ENCODE results near the gene SLC25A26.
"Not testable (repeated sequence)": the region's sequence is repeated elsewhere in the genome, so short reads cannot be mapped to it uniquely, and the experiment has no call there.

The SLC25A26 gene

DNA sequence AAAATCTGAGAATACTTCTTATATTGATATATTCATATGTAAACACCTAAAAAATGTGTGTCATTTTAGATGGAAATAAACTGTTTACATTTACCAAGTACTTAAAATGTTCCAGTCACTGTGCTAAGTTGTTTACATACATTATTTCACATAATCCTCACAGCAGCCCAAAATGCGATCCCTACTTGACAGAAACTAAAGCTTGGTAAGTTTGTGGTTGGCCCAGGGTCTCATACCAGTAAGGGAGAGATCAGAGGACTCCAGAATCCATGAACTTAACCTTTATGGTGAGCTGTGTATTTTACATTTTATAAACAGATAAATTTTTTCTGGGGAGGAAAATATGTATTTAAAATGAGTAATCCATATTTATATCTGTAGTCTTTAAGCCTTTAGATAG lies 51.2 kb downstream of the SLC25A26 start:
- TF ChIP-seq, protein P1, sequence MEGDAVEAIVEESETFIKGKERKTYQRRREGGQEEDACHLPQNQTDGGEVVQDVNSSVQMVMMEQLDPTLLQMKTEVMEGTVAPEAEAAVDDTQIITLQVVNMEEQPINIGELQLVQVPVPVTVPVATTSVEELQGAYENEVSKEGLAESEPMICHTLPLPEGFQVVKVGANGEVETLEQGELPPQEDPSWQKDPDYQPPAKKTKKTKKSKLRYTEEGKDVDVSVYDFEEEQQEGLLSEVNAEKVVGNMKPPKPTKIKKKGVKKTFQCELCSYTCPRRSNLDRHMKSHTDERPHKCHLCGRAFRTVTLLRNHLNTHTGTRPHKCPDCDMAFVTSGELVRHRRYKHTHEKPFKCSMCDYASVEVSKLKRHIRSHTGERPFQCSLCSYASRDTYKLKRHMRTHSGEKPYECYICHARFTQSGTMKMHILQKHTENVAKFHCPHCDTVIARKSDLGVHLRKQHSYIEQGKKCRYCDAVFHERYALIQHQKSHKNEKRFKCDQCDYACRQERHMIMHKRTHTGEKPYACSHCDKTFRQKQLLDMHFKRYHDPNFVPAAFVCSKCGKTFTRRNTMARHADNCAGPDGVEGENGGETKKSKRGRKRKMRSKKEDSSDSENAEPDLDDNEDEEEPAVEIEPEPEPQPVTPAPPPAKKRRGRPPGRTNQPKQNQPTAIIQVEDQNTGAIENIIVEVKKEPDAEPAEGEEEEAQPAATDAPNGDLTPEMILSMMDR (conservative IDR thresholded peaks at IDR 0.05; ENCODE audit: low read depth, low read length): no peak
- DNase-seq (ENCODE audit: low read depth): no peak
- H3K4me3 ChIP-seq (ENCODE audit: low read length): no peak overlapping the region

GRCh38 chr3:66274837-66275236 lies 54.0 kb downstream of the SLC25A26 start:
- not testable (repeated sequence) for DNase-seq (ENCODE audit: low read depth)

GRCh38 chr3:66276705-66277274 lies 56.0 kb downstream of the SLC25A26 start:
- TF ChIP-seq, protein P1 (conservative IDR thresholded peaks at IDR 0.05; ENCODE audit: low read depth, low read length): peak; percentile 58
- DNase-seq (ENCODE audit: low read depth): peak; percentile 44
- H3K4me3 ChIP-seq (ENCODE audit: low read length): no peak overlapping the region

More at GRCh38 chr3:66274837-66275236, 54.0 kb downstream of the SLC25A26 start:
- not testable (repeated sequence) for H3K4me3 ChIP-seq (ENCODE audit: low read length)

- H3K4me3 ChIP-seq (ENCODE audit: low read length): no peak overlapping the region
- DNase-seq (ENCODE audit: low read depth): no peak
Measured at GRCh38 chr3:66279168-66279567, 58.4 kb downstream of the SLC25A26 start.

GRCh38 chr3:66280304-66280703 lies 59.5 kb downstream of the SLC25A26 start:
- no peak for DNase-seq (ENCODE audit: low read depth)
- H3K4me3 ChIP-seq (ENCODE audit: low read length): no peak overlapping the region

More at GRCh38 chr3:66279168-66279567, 58.4 kb downstream of the SLC25A26 start:
- TF ChIP-seq, protein P1 (conservative IDR thresholded peaks at IDR 0.05; ENCODE audit: low read depth, low read length): no peak

DNA sequence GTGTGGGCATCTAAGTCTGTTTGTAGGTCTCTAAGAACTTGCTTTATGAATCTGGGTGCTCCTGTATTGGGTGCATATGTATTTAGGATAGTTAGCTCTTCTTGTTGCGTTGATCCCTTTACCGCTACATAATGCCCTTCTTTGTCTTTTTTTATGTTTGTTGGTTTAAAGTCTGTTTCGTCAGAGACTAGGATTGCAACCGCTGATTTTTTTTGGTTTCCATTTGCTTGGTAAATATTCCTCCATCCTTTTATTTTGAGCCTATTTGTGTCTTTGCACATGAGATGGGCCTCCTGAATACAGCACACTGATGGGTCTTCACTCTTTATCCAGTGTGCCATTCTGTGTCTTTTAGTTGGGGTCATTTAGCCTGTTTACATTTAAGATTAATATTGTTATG lies 71.1 kb downstream of the SLC25A26 start:
- H3K4me3 ChIP-seq (ENCODE audit: low read length); DNase-seq (ENCODE audit: low read depth): not testable (repeated sequence)

More at GRCh38 chr3:66280304-66280703, 59.5 kb downstream of the SLC25A26 start:
- TF ChIP-seq, protein P1 (conservative IDR thresholded peaks at IDR 0.05; ENCODE audit: low read depth, low read length): no peak

GRCh38 chr3:66297260-66297873 lies 76.6 kb downstream of the SLC25A26 start:
- DNase-seq (ENCODE audit: low read depth): no peak
- TF ChIP-seq, protein P1 (conservative IDR thresholded peaks at IDR 0.05; ENCODE audit: low read depth, low read length): no peak
- H3K4me3 ChIP-seq (ENCODE audit: low read length): no peak overlapping the region

- no peak overlapping the region for H3K4me3 ChIP-seq (ENCODE audit: low read length)
- DNase-seq (ENCODE audit: low read depth): peak; percentile 76
- TF ChIP-seq, protein P1 (conservative IDR thresholded peaks at IDR 0.05; ENCODE audit: low read depth, low read length): no peak
Measured at GRCh38 chr3:66297900-66298299, 77.1 kb downstream of the SLC25A26 start.

Measured in retinal pigment epithelial cell (primary cell).